ENCODE results near the gene ZNF536. TPM values are rescaled to one million over a fixed set of nuclear protein-coding genes. Genes with fewer than 3 reads are reported as not detected.

ZNF536 gene
- total and polyA plus RNA-seq, 12 donors = 0.22 to 10.7 (median 3.7) TPM

GRCh38 chr19:30449673-30450072, 77.5 kb downstream of the ZNF536 start:
- DNase-seq (no peak), ATAC-seq (no peak)
- H3K9me3 ChIP-seq = no peaks in the 10 kb centered on the region
- 35 to 36% methylated on average over 8 of the region's 8 CpGs for WGBS, 2 donors
- peak overlapping the region in 5 of 10 donors; percentile 33 to 45 (median 42) for H3K4me3 ChIP-seq
- no peak for TF ChIP-seq CTCF (IDR thresholded peaks at IDR 0.05)
- intact Hi-C loops (cut with DNase I) = no loop called here
- H3K27me3 ChIP-seq = peaks cover 0 to 11% (median 0%) of the 10 kb centered on the region in 7 donors
- peaks cover 0 to 19% (median 4%) of the 10 kb centered on the region in 9 donors for H3K4me1 ChIP-seq
- no peaks in the 10 kb centered on the region for H3K36me3 ChIP-seq
- peak overlapping the region in 4 of 10 donors; percentile 40 to 59 (median 46) for H3K27ac ChIP-seq

GRCh38 chr19:30450100-30450499, 77.9 kb downstream of the ZNF536 start:
- Histone ChIP-seq H3K36me3 (no peaks in the 10 kb centered on the region), H3K4me3 (peak overlapping the region in 9 of 10 donors; percentile 3 to 45 (median 33)), H3K27me3 (peaks cover 0 to 10% (median 0%) of the 10 kb centered on the region in 7 donors), H3K4me1 (peaks cover 0 to 19% (median 4%) of the 10 kb centered on the region in 9 donors), H3K9me3 (no peaks in the 10 kb centered on the region), H3K27ac (peak overlapping the region in 7 of 10 donors; percentile 0 to 67 (median 47))
- peak; percentile 66 to 95 (median 87) for ATAC-seq
- no peak for TF ChIP-seq CTCF (IDR thresholded peaks at IDR 0.05)
- 7 to 15% methylated on average over 7 of the region's 7 CpGs for WGBS, 2 donors
- intact Hi-C loops (cut with DNase I) = no loop called here
- peak; percentile 27 to 74 for DNase-seq

- ATAC-seq = peak in 6 of 8 donors; percentile 13 to 57 (median 32)
- Histone ChIP-seq H3K36me3 (no peaks in the 10 kb centered on the region), H3K9me3 (no peaks in the 10 kb centered on the region), H3K4me1 (peaks cover 0 to 19% (median 4%) of the 10 kb centered on the region in 9 donors), H3K4me3 (peak overlapping the region in 9 of 10 donors; percentile 14 to 45 (median 33)), H3K27me3 (peaks cover 0 to 2% (median 0%) of the 10 kb centered on the region in 7 donors), H3K27ac (peak overlapping the region in 6 of 10 donors; percentile 9 to 67 (median 48))
- DNase-seq = peak in 1 of 2 donors; percentile 25
- no peak for TF ChIP-seq CTCF (IDR thresholded peaks at IDR 0.05)
- intact Hi-C loops (cut with DNase I) = no loop called here
- 66 to 73% methylated on average over 31 of the region's 31 CpGs for WGBS, 2 donors
Measured at GRCh38 chr19:30450835-30451321, 78.7 kb downstream of the ZNF536 start.

- H3K4me3 ChIP-seq = no peak overlapping the region
- WGBS, 2 donors = 91 to 95% methylated on average over 7 of the region's 7 CpGs
- H3K9me3 ChIP-seq = no peaks in the 10 kb centered on the region
- H3K36me3 ChIP-seq = no peaks in the 10 kb centered on the region
- intact Hi-C loops (cut with DNase I) = no loop called here
- H3K4me1 ChIP-seq = peaks cover 0 to 19% (median 4%) of the 10 kb centered on the region in 9 donors
- ATAC-seq (no peak), DNase-seq (no peak)
- no peak overlapping the region for H3K27ac ChIP-seq
- peaks cover 0 to 5% (median 0%) of the 10 kb centered on the region in 7 donors for H3K27me3 ChIP-seq
- no peak for TF ChIP-seq CTCF (IDR thresholded peaks at IDR 0.05)
Measured at GRCh38 chr19:30452931-30453330, 80.7 kb downstream of the ZNF536 start.
